ENCODE data around the gene UBE2E2.

DNA sequence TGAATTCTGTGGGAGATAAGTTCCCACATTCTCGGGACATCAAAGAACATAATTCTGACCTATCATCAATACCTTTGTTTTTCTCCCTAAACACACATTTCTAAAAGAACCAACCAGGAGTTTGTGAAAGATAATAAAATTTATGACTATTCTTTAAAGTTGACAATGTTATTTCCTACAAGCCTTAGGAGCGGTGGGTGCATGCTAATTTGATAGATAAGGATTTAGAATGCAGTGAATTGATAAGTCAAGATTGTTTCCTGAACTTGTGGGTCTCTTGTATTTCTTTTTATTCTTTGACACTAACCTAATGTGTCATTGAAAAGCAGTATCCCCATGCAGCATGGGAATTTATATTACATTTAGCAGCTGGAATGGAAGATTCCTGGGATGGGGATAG lies 10.3 kb upstream of the UBE2E2 start:
- no peak for TF ChIP-seq ZNF777 (tag by site-specific recombination; IDR thresholded peaks at IDR 0.05; ENCODE audit: borderline replicate concordance)
- TF ChIP-seq, protein P1, sequence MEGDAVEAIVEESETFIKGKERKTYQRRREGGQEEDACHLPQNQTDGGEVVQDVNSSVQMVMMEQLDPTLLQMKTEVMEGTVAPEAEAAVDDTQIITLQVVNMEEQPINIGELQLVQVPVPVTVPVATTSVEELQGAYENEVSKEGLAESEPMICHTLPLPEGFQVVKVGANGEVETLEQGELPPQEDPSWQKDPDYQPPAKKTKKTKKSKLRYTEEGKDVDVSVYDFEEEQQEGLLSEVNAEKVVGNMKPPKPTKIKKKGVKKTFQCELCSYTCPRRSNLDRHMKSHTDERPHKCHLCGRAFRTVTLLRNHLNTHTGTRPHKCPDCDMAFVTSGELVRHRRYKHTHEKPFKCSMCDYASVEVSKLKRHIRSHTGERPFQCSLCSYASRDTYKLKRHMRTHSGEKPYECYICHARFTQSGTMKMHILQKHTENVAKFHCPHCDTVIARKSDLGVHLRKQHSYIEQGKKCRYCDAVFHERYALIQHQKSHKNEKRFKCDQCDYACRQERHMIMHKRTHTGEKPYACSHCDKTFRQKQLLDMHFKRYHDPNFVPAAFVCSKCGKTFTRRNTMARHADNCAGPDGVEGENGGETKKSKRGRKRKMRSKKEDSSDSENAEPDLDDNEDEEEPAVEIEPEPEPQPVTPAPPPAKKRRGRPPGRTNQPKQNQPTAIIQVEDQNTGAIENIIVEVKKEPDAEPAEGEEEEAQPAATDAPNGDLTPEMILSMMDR (tag by site-specific recombination; IDR thresholded peaks at IDR 0.05): no peak

Data from HEK293 (cell line).